GM12878 (cell line): ENCODE measurements around the gene OR2B2. TPM values are rescaled to one million over a fixed set of nuclear protein-coding genes. Genes with fewer than 3 reads are reported as not detected.

Source experiments
- BACH1 ChIP-seq: fragments of 450-650 bp; IDR thresholded peaks from 2 replicates; pipeline ENCODE4 v1.6.1; 2017; ENCODE audit warnings: mild to moderate bottlenecking, borderline replicate concordance
- CBX5 ChIP-seq: sonication (generic); IDR thresholded peaks from 2 replicates; pipeline ENCODE4 v1.6.1; 2016; ENCODE audit warnings: low read depth, moderate library complexity, mild to moderate bottlenecking, inconsistent platforms
- ESRRA ChIP-seq: IDR thresholded peaks from 2 replicates; pipeline ENCODE4 v1.6.1; 2012; ENCODE audit warnings: mild to moderate bottlenecking, low read length, improper control_type of control experiment
- EZH2 ChIP-seq: IDR thresholded peaks from 2 replicates; pipeline ENCODE4 v1.6.1; 2012; ENCODE audit warnings: low read depth, mild to moderate bottlenecking, control low read depth, inconsistent platforms, low read length, borderline replicate concordance; ENCODE audit not compliant: control insufficient read depth
- GATAD2B ChIP-seq: fragments of 450-650 bp; conservative IDR thresholded peaks from 2 replicates; pipeline ENCODE4 v1.6.1; 2017; ENCODE audit warnings: low read depth, mild to moderate bottlenecking, moderate library complexity
- HDAC6 ChIP-seq: fragments of 200-600 bp; sonication (generic); IDR thresholded peaks from one replicate; pipeline ENCODE4 v1.8.0; 2017; ENCODE audit warnings: antibody characterized with exemption; ENCODE audit not compliant: unreplicated experiment
- IKZF1 ChIP-seq: fragments of 450-650 bp; conservative IDR thresholded peaks from 2 replicates; pipeline ENCODE4 v1.6.1; 2017; ENCODE audit warnings: antibody characterized with exemption, mild to moderate bottlenecking
- MXI1 ChIP-seq: fragments of 150-350 bp; IDR thresholded peaks from 2 replicates; pipeline ENCODE4 v1.6.1; 2011; ENCODE audit warnings: low read depth, mild to moderate bottlenecking, inconsistent platforms, low read length, improper control_type of control experiment
- NFYB ChIP-seq: IDR thresholded peaks from 2 replicates; pipeline ENCODE4 v1.6.1; 2011; ENCODE audit warnings: low read depth, mild to moderate bottlenecking, low read length, improper control_type of control experiment, moderate library complexity; ENCODE audit not compliant: insufficient read depth
- TAF1 ChIP-seq: IDR thresholded peaks from 2 replicates; pipeline ENCODE4 v1.6.1; 2011; ENCODE audit warnings: mild to moderate bottlenecking, low read depth, low read length, borderline replicate concordance
- TCF12 ChIP-seq: IDR thresholded peaks from 2 replicates; pipeline ENCODE4 v1.6.1; 2011; ENCODE audit warnings: low read depth, mild to moderate bottlenecking, low read length
- ZNF217 ChIP-seq: fragments of 450-650 bp; IDR thresholded peaks from 2 replicates; pipeline ENCODE4 v1.6.1; 2017; ENCODE audit warnings: antibody characterized with exemption, mild to moderate bottlenecking
- ZNF384 ChIP-seq: IDR thresholded peaks from 2 replicates; pipeline ENCODE4 v1.6.1; 2012; ENCODE audit warnings: low read depth, mild to moderate bottlenecking, low read length, improper control_type of control experiment, borderline replicate concordance
- polyA plus RNA-seq, 11 experiments: library from polyadenylated mRNA; depleted of rRNA in 4 of 11; unstranded in 6 of 11; stranded (reverse) in 5 of 11; fragments of >200 nt; fragmentation: Nextera tagmentation in 4 of 11; fragmentation: Illumina TruSeq in 1 of 11; extraction: Ambion mirVana in 4 of 11; extraction: Trizol in 1 of 11; gene quantifications; 1 replicate in 1 of 11; 2 replicates in 10 of 11; pipeline versions ENCODE4 v1.2.1 to v1.2.3, GENCODE V29; 2011 to 2016; ENCODE audit warnings: inconsistent platforms in 2 of 11, missing spikeins in 2 of 11, low read depth in 1 of 11
- total RNA-seq, 4 experiments: library from RNA; depleted of rRNA in 3 of 4; stranded (reverse); fragments of >200 nt in 3 of 4; fragmentation: Illumina TruSeq in 1 of 4; extraction: Trizol in 1 of 4; gene quantifications; 2 replicates each; pipeline versions ENCODE4 v1.2.1 to v1.2.3, GENCODE V29; 2013 to 2021
- TF ChIP-seq, protein P1 (sequence below): IDR thresholded peaks from 2 replicates; pipeline ENCODE4 v1.6.1; 2012; ENCODE audit warnings: low read depth, low read length, improper control_type of control experiment
- TF ChIP-seq, protein P2 (sequence below): IDR thresholded peaks from 2 replicates; pipeline ENCODE4 v1.6.1; 2011; ENCODE audit warnings: borderline replicate concordance, low read depth, mild to moderate bottlenecking, moderate library complexity, low read length; ENCODE audit not compliant: insufficient read depth, poor library complexity, severe bottlenecking
- TF ChIP-seq, protein P3 (sequence below): fragments of 450-650 bp; IDR thresholded peaks from 2 replicates; pipeline ENCODE4 v1.6.1; 2017; ENCODE audit warnings: borderline replicate concordance
- TF ChIP-seq, protein P4 (sequence below): IDR thresholded peaks from 2 replicates; pipeline ENCODE4 v1.6.1; 2011; ENCODE audit warnings: mild to moderate bottlenecking, low read depth, low read length, moderate library complexity; ENCODE audit not compliant: insufficient replicate concordance
- TF ChIP-seq, protein P5 (sequence below): fragments of 450-650 bp; IDR thresholded peaks from 2 replicates; pipeline ENCODE4 v1.6.1; 2014; ENCODE audit warnings: mild to moderate bottlenecking
- TF ChIP-seq, protein P6 (sequence below), 3 experiments: IDR thresholded peaks in 2 of 3; conservative IDR thresholded peaks in 1 of 3; 2 replicates each; pipeline ENCODE4 v1.5.1; 2011; ENCODE audit warnings: low read depth in 3 of 3, low read length in 3 of 3, mild to moderate bottlenecking in 3 of 3, control low read depth in 2 of 3, moderate library complexity in 2 of 3, inconsistent platforms in 1 of 3, mixed read lengths in 1 of 3; ENCODE audit not compliant: control insufficient read depth in 2 of 3, insufficient read depth in 1 of 3; ENCODE audit errors: extremely low read depth in 1 of 3

The OR2B2 gene
- total and polyA plus RNA-seq, 10 of the 15 experiments (the other 5 are each of a cell fraction or from before 2014, with no cell fraction given) = not detected

DNA sequence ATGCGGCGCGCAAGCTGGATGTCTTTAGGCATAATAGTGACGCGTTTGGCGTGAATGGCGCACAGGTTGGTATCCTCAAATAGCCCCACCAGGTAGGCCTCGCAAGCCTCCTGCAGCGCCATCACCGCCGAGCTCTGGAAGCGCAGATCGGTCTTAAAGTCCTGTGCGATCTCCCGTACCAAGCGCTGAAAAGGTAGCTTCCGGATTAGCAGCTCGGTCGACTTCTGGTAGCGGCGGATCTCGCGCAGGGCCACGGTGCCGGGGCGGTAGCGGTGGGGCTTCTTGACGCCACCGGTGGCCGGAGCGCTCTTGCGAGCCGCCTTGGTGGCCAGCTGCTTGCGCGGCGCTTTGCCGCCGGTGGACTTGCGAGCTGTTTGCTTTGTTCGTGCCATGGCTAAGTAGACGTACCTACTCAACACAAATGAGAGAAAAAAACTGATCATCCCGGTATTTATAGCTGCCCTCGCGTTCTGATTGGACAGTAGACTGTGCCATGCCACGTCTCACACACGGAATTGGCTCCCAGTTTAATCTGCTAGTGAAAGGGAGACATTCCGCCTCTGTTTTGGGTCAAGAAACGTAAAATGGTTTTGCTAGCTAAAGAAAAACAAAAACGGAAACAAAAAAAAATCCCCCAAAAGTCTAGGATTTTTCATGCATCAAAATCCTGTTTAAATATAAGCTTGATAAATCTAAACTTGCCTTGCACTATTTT, 40.1 kb downstream of the OR2B2 start (continued):
- peak; percentile 65; the same call in 1 of the 2 replicates for TF ChIP-seq BACH1
- TF ChIP-seq, protein P1, sequence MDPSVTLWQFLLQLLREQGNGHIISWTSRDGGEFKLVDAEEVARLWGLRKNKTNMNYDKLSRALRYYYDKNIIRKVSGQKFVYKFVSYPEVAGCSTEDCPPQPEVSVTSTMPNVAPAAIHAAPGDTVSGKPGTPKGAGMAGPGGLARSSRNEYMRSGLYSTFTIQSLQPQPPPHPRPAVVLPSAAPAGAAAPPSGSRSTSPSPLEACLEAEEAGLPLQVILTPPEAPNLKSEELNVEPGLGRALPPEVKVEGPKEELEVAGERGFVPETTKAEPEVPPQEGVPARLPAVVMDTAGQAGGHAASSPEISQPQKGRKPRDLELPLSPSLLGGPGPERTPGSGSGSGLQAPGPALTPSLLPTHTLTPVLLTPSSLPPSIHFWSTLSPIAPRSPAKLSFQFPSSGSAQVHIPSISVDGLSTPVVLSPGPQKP = peak; percentile 65; the same call in 1 of the 2 replicates
- TF ChIP-seq, protein P2, sequence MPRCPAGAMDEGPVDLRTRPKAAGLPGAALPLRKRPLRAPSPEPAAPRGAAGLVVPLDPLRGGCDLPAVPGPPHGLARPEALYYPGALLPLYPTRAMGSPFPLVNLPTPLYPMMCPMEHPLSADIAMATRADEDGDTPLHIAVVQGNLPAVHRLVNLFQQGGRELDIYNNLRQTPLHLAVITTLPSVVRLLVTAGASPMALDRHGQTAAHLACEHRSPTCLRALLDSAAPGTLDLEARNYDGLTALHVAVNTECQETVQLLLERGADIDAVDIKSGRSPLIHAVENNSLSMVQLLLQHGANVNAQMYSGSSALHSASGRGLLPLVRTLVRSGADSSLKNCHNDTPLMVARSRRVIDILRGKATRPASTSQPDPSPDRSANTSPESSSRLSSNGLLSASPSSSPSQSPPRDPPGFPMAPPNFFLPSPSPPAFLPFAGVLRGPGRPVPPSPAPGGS = no peak
- peak; percentile 97 for TF ChIP-seq NFYB
- TF ChIP-seq, protein P3, sequence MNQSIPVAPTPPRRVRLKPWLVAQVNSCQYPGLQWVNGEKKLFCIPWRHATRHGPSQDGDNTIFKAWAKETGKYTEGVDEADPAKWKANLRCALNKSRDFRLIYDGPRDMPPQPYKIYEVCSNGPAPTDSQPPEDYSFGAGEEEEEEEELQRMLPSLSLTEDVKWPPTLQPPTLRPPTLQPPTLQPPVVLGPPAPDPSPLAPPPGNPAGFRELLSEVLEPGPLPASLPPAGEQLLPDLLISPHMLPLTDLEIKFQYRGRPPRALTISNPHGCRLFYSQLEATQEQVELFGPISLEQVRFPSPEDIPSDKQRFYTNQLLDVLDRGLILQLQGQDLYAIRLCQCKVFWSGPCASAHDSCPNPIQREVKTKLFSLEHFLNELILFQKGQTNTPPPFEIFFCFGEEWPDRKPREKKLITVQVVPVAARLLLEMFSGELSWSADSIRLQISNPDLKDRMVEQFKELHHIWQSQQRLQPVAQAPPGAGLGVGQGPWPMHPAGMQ = no peak
- TF ChIP-seq MXI1 = no peak
- no peak for TF ChIP-seq EZH2
- peak; percentile 93 for TF ChIP-seq TAF1
- TF ChIP-seq ESRRA = no peak
- TF ChIP-seq, protein P4, sequence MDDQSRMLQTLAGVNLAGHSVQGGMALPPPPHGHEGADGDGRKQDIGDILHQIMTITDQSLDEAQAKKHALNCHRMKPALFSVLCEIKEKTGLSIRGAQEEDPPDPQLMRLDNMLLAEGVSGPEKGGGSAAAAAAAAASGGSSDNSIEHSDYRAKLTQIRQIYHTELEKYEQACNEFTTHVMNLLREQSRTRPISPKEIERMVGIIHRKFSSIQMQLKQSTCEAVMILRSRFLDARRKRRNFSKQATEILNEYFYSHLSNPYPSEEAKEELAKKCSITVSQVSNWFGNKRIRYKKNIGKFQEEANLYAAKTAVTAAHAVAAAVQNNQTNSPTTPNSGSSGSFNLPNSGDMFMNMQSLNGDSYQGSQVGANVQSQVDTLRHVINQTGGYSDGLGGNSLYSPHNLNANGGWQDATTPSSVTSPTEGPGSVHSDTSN = peak; percentile 32
- 0 out of 2 replicates have a peak, but pooled peaks have one; percentile 38 for TF ChIP-seq GATAD2B
- no peak for TF ChIP-seq HDAC6
- TF ChIP-seq, protein P5, sequence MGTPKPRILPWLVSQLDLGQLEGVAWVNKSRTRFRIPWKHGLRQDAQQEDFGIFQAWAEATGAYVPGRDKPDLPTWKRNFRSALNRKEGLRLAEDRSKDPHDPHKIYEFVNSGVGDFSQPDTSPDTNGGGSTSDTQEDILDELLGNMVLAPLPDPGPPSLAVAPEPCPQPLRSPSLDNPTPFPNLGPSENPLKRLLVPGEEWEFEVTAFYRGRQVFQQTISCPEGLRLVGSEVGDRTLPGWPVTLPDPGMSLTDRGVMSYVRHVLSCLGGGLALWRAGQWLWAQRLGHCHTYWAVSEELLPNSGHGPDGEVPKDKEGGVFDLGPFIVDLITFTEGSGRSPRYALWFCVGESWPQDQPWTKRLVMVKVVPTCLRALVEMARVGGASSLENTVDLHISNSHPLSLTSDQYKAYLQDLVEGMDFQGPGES = peak; percentile 54; the same call in 1 of the 2 replicates
- TF ChIP-seq TCF12 = 0 out of 2 replicates have a peak, but pooled peaks have one; percentile 64
- peak; percentile 46; the same call in 1 of the 2 replicates for TF ChIP-seq ZNF384
- TF ChIP-seq CBX5 = peak; percentile 74; the same call in 1 of the 2 replicates
- 0 out of 2 replicates have a peak, but pooled peaks have one; percentile 31 for TF ChIP-seq ZNF217
- TF ChIP-seq, protein P6, sequence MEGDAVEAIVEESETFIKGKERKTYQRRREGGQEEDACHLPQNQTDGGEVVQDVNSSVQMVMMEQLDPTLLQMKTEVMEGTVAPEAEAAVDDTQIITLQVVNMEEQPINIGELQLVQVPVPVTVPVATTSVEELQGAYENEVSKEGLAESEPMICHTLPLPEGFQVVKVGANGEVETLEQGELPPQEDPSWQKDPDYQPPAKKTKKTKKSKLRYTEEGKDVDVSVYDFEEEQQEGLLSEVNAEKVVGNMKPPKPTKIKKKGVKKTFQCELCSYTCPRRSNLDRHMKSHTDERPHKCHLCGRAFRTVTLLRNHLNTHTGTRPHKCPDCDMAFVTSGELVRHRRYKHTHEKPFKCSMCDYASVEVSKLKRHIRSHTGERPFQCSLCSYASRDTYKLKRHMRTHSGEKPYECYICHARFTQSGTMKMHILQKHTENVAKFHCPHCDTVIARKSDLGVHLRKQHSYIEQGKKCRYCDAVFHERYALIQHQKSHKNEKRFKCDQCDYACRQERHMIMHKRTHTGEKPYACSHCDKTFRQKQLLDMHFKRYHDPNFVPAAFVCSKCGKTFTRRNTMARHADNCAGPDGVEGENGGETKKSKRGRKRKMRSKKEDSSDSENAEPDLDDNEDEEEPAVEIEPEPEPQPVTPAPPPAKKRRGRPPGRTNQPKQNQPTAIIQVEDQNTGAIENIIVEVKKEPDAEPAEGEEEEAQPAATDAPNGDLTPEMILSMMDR (IDR thresholded peaks at IDR 0.05 in 2 of 3, conservative IDR thresholded peaks at IDR 0.05 in 1 of 3; ENCODE audit: control insufficient read depth in 2 of 3, extremely low read depth in 1 of 3, insufficient read depth in 1 of 3, low read depth in 3 of 3, low read length in 3 of 3) = peak; percentile 29 to 44 (median 43); a peak in 5 of 6 replicates
- 0 out of 2 replicates have a peak, but pooled peaks have one; percentile 22 for TF ChIP-seq IKZF1
